ENCODE measurements around the gene SYT6. TPM values are rescaled to one million over a fixed set of nuclear protein-coding genes. Genes with fewer than 3 reads are reported as not detected.

Gene SYT6
- total RNA-seq, 1 experiment from 2014 or later, result not detected

DNA sequence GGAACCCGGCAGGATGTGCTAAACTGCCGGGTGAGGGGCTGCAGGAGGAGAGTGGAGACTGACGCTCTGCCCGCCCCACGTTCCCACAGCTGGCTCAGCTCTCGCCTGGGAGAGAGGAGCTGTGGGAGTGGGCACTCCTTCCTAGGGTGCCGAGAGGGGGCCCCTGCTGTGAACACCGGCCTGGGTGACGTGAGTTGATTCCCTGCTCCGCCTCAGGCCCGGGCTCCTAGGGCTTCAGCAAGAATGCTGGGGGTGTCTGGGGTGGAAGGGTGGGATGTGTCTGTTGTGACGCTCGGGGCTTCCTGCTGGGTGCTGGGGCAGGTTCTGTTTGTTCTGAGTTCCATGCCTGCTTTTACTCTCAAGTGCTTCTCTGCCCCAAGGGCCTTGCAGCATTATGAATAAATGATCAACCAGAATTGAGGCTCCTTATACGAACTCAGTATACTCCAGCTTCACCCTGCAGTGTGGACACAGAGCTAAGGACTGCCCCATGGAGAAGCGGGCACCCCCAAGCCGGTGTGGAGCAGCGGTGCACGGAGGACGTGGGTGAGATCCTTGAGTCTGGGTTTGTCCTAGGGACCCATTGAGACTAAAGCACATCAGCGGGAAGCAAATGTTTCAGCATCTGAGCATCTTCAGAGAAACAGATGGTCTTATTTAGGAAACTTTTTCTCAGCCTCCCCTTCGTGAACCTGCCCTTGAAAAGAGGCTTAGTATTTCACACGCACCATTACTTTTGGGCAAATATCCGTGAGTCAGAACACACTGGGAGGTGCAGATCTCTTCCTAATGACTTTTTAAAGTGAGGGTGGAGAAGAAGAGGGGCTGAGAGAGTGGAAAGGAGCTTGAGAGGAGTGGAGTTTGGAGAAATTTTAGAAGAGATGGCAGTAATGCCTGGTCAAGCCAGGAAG lies 41.7 kb downstream of the SYT6 start:
- no peak overlapping the region for H3K4me3 Mint-ChIP-seq (ENCODE audit: low read depth, unreplicated experiment)
- no peaks in the 10 kb centered on the region for H3K36me3 Mint-ChIP-seq (ENCODE audit: insufficient read depth, unreplicated experiment)
- CTCF ChIA-PET, result no interaction called here
- H3K4me1 Mint-ChIP-seq (ENCODE audit: low read depth, unreplicated experiment), result peaks cover 8% of the 10 kb centered on the region
- no peak for DNase-seq
- intact Hi-C loops (cut with micrococcal nuclease; ENCODE audit: unreplicated experiment), result no loop called here
- H3K27me3 Mint-ChIP-seq (ENCODE audit: unreplicated experiment), result peaks cover 73% of the 10 kb centered on the region
- no TSS peak for BruUV-seq (replicated peaks)
- H3K9me3 Mint-ChIP-seq (ENCODE audit: low read depth, unreplicated experiment), result no peaks in the 10 kb centered on the region
- TF ChIP-seq, protein P1, sequence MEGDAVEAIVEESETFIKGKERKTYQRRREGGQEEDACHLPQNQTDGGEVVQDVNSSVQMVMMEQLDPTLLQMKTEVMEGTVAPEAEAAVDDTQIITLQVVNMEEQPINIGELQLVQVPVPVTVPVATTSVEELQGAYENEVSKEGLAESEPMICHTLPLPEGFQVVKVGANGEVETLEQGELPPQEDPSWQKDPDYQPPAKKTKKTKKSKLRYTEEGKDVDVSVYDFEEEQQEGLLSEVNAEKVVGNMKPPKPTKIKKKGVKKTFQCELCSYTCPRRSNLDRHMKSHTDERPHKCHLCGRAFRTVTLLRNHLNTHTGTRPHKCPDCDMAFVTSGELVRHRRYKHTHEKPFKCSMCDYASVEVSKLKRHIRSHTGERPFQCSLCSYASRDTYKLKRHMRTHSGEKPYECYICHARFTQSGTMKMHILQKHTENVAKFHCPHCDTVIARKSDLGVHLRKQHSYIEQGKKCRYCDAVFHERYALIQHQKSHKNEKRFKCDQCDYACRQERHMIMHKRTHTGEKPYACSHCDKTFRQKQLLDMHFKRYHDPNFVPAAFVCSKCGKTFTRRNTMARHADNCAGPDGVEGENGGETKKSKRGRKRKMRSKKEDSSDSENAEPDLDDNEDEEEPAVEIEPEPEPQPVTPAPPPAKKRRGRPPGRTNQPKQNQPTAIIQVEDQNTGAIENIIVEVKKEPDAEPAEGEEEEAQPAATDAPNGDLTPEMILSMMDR (IDR thresholded peaks at IDR 0.05; ENCODE audit: unreplicated experiment), result no peak
- H3K27ac Mint-ChIP-seq (ENCODE audit: unreplicated experiment), result no peak overlapping the region

DNA sequence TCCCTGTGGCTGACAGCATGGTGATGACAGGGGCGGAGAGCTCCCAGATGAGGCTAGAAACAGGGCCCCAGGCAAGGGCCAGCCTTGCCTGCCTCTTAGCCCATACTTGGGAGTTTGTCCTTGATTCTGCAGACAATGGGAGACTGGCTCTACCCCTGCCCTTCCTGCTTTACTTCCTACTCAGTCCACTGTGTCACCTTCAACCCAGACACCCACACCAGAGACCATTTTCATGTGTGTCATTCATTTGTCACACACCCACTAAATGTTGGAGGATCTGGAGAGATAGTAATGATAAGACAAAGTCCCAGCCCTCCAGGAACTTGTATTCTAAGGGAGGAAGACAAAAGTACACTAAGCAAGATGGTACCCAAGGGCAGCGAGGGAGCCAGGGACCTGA lies 43.7 kb downstream of the SYT6 start:
- H3K36me3 Mint-ChIP-seq (ENCODE audit: insufficient read depth, unreplicated experiment), result no peaks in the 10 kb centered on the region
- no peak for DNase-seq
- H3K9me3 Mint-ChIP-seq (ENCODE audit: low read depth, unreplicated experiment), result no peaks in the 10 kb centered on the region
- CTCF ChIA-PET, result no interaction called here
- no TSS peak for BruUV-seq (replicated peaks)
- no peak overlapping the region for H3K27ac Mint-ChIP-seq (ENCODE audit: unreplicated experiment)
- TF ChIP-seq, protein P1 (IDR thresholded peaks at IDR 0.05; ENCODE audit: unreplicated experiment), result no peak
- intact Hi-C loops (cut with micrococcal nuclease; ENCODE audit: unreplicated experiment), result no loop called here
- peaks cover 8% of the 10 kb centered on the region for H3K4me1 Mint-ChIP-seq (ENCODE audit: low read depth, unreplicated experiment)
- peaks cover 92% of the 10 kb centered on the region for H3K27me3 Mint-ChIP-seq (ENCODE audit: unreplicated experiment)
- H3K4me3 Mint-ChIP-seq (ENCODE audit: low read depth, unreplicated experiment), result no peak overlapping the region

DNA sequence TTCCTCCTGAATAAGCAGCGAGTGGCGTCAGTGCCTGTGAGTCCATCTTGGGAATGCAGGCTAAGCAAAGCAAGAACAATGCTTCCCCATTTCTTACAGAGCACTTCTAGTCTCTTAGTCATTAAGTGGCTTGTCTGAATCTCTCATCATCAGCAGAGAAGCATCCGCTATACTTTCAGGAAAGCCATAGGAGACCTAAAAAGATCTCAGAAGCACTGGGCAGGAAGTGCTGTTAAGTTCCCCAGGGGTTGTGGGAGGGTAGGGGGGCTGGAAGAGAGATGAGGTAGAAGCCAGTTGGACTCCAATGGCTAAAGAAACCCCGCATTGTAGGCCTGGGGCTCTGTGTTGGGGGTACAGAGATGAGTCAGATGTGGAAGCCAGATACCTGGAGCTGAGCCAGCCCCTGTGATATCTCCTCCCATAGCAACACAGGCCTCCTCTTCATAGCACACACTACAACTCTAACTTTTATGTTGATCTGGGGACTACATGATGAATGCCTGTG lies 44.9 kb downstream of the SYT6 start:
- no peak overlapping the region for H3K4me3 Mint-ChIP-seq (ENCODE audit: low read depth, unreplicated experiment)
- BruUV-seq (replicated peaks), result no TSS peak
- peaks cover 2% of the 10 kb centered on the region for H3K4me1 Mint-ChIP-seq (ENCODE audit: low read depth, unreplicated experiment)
- no peaks in the 10 kb centered on the region for H3K36me3 Mint-ChIP-seq (ENCODE audit: insufficient read depth, unreplicated experiment)
- intact Hi-C loops (cut with micrococcal nuclease; ENCODE audit: unreplicated experiment), result no loop called here
- TF ChIP-seq, protein P1 (IDR thresholded peaks at IDR 0.05; ENCODE audit: unreplicated experiment), result no peak
- DNase-seq, result no peak
- CTCF ChIA-PET, result no interaction called here
- peaks cover 99% of the 10 kb centered on the region for H3K27me3 Mint-ChIP-seq (ENCODE audit: unreplicated experiment)
- no peak overlapping the region for H3K27ac Mint-ChIP-seq (ENCODE audit: unreplicated experiment)
- H3K9me3 Mint-ChIP-seq (ENCODE audit: low read depth, unreplicated experiment), result no peaks in the 10 kb centered on the region

DNA sequence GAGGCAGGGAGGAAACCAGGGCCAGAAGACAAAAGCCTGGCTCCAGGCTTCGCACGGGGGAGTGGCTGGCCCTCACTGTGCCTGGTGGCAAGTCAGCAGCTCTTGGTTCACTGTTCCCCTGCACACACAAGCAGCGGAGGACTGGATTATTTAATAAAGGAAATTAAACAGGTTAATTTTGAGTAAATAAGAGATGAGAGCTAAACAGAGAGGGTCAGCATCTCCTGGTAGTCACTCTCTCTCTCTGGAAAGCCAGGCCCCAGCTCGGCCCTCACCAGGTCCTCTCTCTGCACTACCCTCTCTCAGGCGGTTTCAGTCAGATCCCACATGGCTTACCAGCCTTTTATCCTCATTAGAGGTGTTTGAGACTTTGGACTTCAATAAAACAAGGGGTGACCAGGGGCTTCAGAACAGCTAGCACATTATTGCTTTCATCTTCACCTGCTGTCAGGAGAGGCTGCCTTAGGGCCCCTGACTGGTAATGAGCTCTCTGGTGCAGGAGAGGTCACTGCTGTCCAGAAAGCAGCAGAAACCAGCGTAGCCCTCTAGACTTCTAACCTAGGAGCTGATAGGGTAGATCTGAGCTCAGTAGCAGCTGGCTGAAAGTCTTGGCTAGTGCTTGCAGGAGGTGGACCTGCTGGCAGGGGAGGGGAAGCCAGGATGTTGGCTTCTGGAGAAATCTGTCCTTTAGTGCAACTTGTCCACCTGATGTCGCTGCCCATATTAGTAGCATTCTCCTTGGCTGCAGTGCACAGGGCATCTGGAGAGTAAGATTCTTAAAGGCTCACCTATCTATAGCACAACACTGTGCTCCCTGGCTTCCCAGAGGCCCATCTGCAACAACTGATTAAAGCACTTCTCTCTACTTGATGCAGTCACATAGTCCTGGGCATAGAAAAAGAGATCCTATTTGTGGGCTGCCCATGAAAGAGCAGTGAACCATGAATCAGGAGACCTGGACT lies 45.9 kb downstream of the SYT6 start:
- H3K9me3 Mint-ChIP-seq (ENCODE audit: low read depth, unreplicated experiment), result no peaks in the 10 kb centered on the region
- H3K36me3 Mint-ChIP-seq (ENCODE audit: insufficient read depth, unreplicated experiment), result no peaks in the 10 kb centered on the region
- intact Hi-C loops (cut with micrococcal nuclease; ENCODE audit: unreplicated experiment), result no loop called here
- DNase-seq, result no peak
- TF ChIP-seq, protein P1 (IDR thresholded peaks at IDR 0.05; ENCODE audit: unreplicated experiment), result no peak
- BruUV-seq (replicated peaks), result no TSS peak
- H3K4me3 Mint-ChIP-seq (ENCODE audit: low read depth, unreplicated experiment), result no peak overlapping the region
- H3K27ac Mint-ChIP-seq (ENCODE audit: unreplicated experiment), result no peak overlapping the region
- CTCF ChIA-PET, result interaction anchor here (1.1 kb wide), 1 partner anchor 175 kb away, joined by 3 read pairs; no protein-coding TSS in a partner anchor
- H3K27me3 Mint-ChIP-seq (ENCODE audit: unreplicated experiment), result peaks cover 99% of the 10 kb centered on the region
- H3K4me1 Mint-ChIP-seq (ENCODE audit: low read depth, unreplicated experiment), result no peaks in the 10 kb centered on the region
